Sciatic nerve (tissue), 2 donors: Measurements from ENCODE around the gene ZBTB16. TPM values are rescaled to one million over a fixed set of nuclear protein-coding genes. Genes with fewer than 3 reads are reported as not detected.
A peak's percentile ranks its signal among the peaks of the same experiment; 100 is the strongest.
"Not testable (repeated sequence)": the region's sequence is repeated elsewhere in the genome, so short reads cannot be mapped to it uniquely, and the experiment has no call there.

Experiments used
- ATAC-seq: fragments of 200-7000 bp; cut with Tn5 transposase; one replicate; pipeline ENCODE4 v1.9.1; 2020; ENCODE audit warnings: mild to moderate bottlenecking, moderate library complexity
- DNase-seq: peaks from one replicate; pipeline ENCODE4 v3.0.0-alpha.2; 2020; ENCODE audit warnings: low spot score
- intact Hi-C: fragments of 100-400 bp; cut with DNase I; formaldehyde crosslinking; loops from one replicate; pipeline ENCODE4 v1.14.2; 2022
- total RNA-seq: library from RNA; stranded (reverse); fragmentation: NEBNext Ultra II Directional; extraction: Animal tissue kit (Norgen Biotek cat#: 25700); gene quantifications from one replicate; pipeline ENCODE4 v1.2.1, GENCODE V29; 2021
- donor health status: DM: no; HTN: no; CAD: no.
- donor health status: DM: no; HTN: no; CAD: no.

ZBTB16 gene
- total RNA-seq, 1 donor from 2014 or later = 22.7 TPM

DNA sequence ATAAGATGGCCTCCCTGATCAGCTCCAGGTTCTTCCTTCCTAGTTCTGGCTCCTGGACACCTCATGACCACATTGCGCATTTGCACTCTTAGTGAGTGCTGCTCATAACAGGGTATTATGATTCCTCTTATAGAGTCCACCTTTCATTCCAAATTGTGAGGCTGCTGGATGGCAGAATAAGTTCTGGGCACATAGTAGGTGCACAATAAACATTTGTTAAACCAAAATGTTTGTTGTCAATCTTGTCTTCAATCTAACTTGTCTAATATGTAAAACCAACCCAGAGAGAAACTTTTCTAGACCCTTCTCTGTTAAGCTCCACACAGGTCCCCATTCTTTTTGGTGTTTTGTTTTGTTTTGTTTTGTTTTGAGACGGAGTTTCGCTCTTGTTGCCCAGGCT, 22.6 kb upstream of the ZBTB16 start:
- ATAC-seq (peak; percentile 23), DNase-seq (no peak)
- intact Hi-C loops = no loop called here

- intact Hi-C loops = no loop called here
- DNase-seq (no peak), ATAC-seq (no peak)
Observed at GRCh38 chr11:114039551-114039950, 20.0 kb upstream of the ZBTB16 start.

DNA sequence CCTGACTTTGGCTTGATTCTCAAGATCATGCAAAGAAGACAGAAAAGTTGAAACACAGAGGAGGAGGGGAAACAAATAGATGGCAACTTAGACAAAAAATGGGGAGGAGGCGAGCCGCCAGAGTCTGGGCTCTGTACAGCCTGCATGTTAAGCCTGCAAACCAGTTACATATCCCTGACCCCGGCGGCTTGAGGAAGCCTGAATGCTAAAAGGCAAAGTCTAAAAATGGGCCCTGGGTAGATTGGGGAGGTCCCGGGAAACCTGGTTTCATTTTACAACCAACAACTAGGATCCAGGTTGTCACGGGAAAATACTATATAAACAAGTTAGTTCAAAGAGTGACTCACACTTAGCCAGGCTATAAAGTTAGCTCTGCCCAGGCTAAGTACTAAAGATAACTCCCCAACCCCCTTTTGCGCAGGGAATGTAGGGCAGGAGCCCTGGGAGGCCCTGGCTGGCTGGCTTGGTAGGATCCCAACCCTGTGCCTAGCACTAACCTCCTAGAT, 18.8 kb upstream of the ZBTB16 start:
- no peak for DNase-seq
- intact Hi-C loops = no loop called here
- no peak for ATAC-seq

DNA sequence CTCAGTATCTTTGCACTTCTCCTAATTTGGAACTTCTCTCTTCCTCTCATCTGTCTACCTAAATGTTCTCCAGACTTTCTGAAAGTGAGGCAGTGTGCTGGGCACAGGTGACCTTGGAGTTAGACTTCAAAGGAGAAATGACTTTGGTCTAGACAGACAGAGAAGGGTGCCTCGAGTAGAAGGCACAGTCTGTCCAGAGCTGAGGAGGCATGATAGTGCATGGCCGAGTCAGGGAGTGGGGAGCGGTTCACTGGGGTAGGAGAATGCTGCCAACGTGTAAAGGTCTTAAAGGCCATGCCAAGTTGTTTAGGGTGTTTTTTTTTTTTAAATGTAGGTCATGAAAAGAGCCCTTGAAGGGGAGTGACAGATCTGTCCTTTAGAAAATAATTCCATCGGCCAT, 17.3 kb upstream of the ZBTB16 start:
- no peak for DNase-seq
- intact Hi-C loops = no loop called here
- ATAC-seq = no peak

GRCh38 chr11:114044042-114044871, 15.3 kb upstream of the ZBTB16 start:
- intact Hi-C loops = no loop called here
- ATAC-seq (peak; percentile 90), DNase-seq (no peak)

GRCh38 chr11:114047327-114047726, 12.2 kb upstream of the ZBTB16 start:
- DNase-seq (no peak), ATAC-seq (no peak)
- intact Hi-C loops = no loop called here

- intact Hi-C loops = no loop called here
- ATAC-seq (no peak), DNase-seq (no peak)
Observed at GRCh38 chr11:114049050-114049449, 10.5 kb upstream of the ZBTB16 start.

- intact Hi-C loops, ATAC-seq, DNase-seq: not testable (repeated sequence)
Observed at GRCh38 chr11:114049766-114050165, 9.7 kb upstream of the ZBTB16 start.

GRCh38 chr11:114050258-114050927, 9.1 kb upstream of the ZBTB16 start:
- no peak for DNase-seq
- ATAC-seq = no peak
- intact Hi-C loops = no loop called here

DNA sequence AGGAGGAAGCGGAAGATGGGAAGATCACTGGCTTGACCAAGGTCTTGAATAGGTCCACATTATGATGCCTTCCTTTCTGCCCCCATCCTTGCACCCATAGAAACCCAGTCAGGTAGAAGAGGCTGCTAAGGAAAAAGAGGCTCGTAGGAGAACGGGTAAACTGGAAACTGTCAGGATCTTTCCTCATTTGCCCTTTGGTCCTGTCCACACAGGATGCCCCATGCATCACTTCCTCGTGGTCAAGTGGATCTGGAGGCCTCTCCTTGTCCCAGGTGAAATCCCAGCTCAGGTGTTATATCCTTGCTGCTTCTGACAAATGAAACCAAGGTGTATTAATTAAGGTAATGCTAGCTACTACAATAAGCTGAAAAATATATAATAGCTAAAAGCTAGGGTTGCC, 8.0 kb upstream of the ZBTB16 start:
- intact Hi-C loops = no loop called here
- no peak for DNase-seq
- no peak for ATAC-seq

- ATAC-seq (no peak), DNase-seq (no peak)
- intact Hi-C loops = no loop called here
Observed at GRCh38 chr11:114052160-114052559, 7.4 kb upstream of the ZBTB16 start.

GRCh38 chr11:114053406-114053805, 6.1 kb upstream of the ZBTB16 start:
- ATAC-seq = no peak

DNA sequence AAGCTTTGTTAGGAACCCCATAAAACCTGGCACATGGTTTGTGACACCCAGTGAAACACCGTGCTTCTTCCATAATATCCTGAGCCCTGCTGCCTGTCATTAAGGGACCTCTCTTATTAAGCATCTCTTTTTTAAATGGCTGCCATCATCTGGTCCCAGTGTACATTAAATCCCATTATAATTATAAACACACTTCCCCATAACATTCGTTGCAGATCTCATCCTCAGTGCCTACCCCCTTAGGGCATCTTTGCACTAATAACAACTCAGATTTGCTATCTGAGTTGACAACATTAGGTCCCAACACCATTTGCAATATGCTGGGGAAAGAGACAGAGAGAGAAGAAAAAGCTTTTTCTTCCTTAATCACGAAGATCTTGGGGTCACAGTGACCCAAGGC, 4.7 kb upstream of the ZBTB16 start:
- ATAC-seq (no peak), DNase-seq (no peak)
- intact Hi-C loops = loop anchor here (5.0 kb wide), 2 partner anchors 202 to 718 kb away; no protein-coding TSS in a partner anchor

More at GRCh38 chr11:114053406-114053805, 6.1 kb upstream of the ZBTB16 start:
- DNase-seq = no peak
- intact Hi-C loops = no loop called here

DNA sequence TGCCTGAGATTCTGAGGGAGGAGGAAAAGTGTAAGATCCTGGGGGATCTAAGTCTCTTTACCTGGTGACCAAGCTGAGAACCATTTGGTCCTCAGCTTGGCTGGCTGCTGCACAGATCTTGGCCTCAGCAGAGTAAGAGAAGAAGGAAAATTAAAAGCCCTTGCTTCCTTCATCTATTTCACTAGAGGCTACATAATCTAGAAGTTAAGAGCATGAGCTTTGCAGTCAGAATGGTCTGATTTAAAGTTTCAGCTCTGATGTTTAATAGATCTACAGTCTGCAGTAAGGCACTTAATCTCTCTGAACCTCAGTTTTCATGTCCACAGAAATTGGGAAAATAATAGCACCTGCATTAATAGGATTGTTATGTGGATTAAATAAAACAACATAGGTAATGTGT, 3.1 kb upstream of the ZBTB16 start:
- intact Hi-C loops = loop anchor here (5.0 kb wide), 2 partner anchors 201 to 719 kb away; no protein-coding TSS in a partner anchor
- ATAC-seq = no peak
- no peak for DNase-seq

- intact Hi-C loops = loop anchor here (5.0 kb wide), 2 partner anchors 200 to 720 kb away; no protein-coding TSS in a partner anchor
- no peak for DNase-seq
- no peak for ATAC-seq
Observed at GRCh38 chr11:114057147-114057546, 2.4 kb upstream of the ZBTB16 start.

DNA sequence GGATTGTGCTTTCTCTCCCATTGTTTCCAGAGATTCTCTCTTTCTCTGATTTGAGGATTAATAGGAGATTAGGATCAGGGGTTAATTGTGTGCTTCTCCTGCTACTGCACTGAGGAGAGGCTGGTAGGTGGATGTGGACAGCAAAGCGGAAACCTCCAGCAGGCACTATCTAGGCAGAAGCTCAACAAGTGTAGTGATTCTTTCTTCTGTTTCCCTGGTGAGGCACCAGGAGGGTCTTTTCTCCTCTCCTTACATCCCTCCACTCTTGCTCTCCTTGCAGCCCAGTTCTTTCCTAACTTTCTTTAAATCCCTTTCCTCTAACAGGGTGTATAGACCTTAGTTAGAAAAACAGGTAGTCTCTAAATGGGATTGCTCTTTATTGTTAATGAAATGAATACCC, 1.9 kb upstream of the ZBTB16 start:
- intact Hi-C loops = loop anchor here (5.0 kb wide), 2 partner anchors 200 to 720 kb away; no protein-coding TSS in a partner anchor
- ATAC-seq (no peak), DNase-seq (no peak)

- DNase-seq = no peak
- peak; percentile 5 for ATAC-seq
- intact Hi-C loops = loop anchor here (5.0 kb wide), 2 partner anchors 199 to 721 kb away; no protein-coding TSS in a partner anchor
Observed at GRCh38 chr11:114058026-114058706, 1.3 kb upstream of the ZBTB16 start.

- intact Hi-C loops = loop anchor here (5.0 kb wide), 2 partner anchors 198 to 722 kb away; no protein-coding TSS in a partner anchor
- ATAC-seq (peak; percentile 9), DNase-seq (no peak)
Observed at GRCh38 chr11:114058871-114059277, 637 bp upstream of the ZBTB16 start.

- DNase-seq (peak; percentile 72), ATAC-seq (peak; percentile 5)
- intact Hi-C loops = loop anchor here (5.0 kb wide), 3 partner anchors 117 to 723 kb away; no protein-coding TSS in a partner anchor
Observed at GRCh38 chr11:114059984-114060391, 477 bp downstream of the ZBTB16 start.
